DND-41 (cell line): ENCODE measurements around the gene COL23A1.

Experiments
- ATAC-seq: fragments of 200-7000 bp; cut with Tn5 transposase; 3 replicates; pipeline ENCODE4 v1.9.1; 2021; ENCODE audit warnings: low read depth; ENCODE audit not compliant: insufficient read depth
- DNase-seq: peaks from one replicate; pipeline ENCODE4 v3.0.0-alpha.2; 2020
- H2AFZ ChIP-seq: 2 replicates; pipeline ENCODE4 v1.6.0; 2012; ENCODE audit warnings: low read depth, low read length
- H3K27ac ChIP-seq: 2 replicates; pipeline ENCODE4 v1.5.1; 2012; ENCODE audit warnings: low read length, inconsistent platforms
- H3K27me3 ChIP-seq: fragments of 200-600 bp; sonication (generic); 2 replicates; pipeline ENCODE4 v1.6.0; 2012; ENCODE audit warnings: low read length, mild to moderate bottlenecking, inconsistent platforms; ENCODE audit not compliant: insufficient read depth, poor library complexity
- H3K36me3 ChIP-seq: 2 replicates; pipeline ENCODE4 v1.5.1; 2012; ENCODE audit warnings: low read length, inconsistent platforms; ENCODE audit not compliant: insufficient read depth
- H3K4me1 ChIP-seq: 2 replicates; pipeline ENCODE4 v1.5.1; 2012; ENCODE audit warnings: mild to moderate bottlenecking, low read length; ENCODE audit not compliant: insufficient read depth
- H3K4me2 ChIP-seq: 2 replicates; pipeline ENCODE4 v1.6.0; 2012; ENCODE audit warnings: mild to moderate bottlenecking, moderate library complexity, low read length, inconsistent platforms; ENCODE audit not compliant: insufficient read depth
- H3K4me3 ChIP-seq, 2 experiments: fragments of 200-600 bp in 1 of 2; shearing (Covaris generic) in 1 of 2; 2 replicates each; pipeline ENCODE4 v1.5.1; 2012 to 2016; ENCODE audit warnings: inconsistent platforms in 2 of 2, low read length in 2 of 2, mild to moderate bottlenecking in 2 of 2, low read depth in 1 of 2, moderate library complexity in 1 of 2
- H3K79me2 ChIP-seq: 2 replicates; pipeline ENCODE4 v1.6.0; 2012; ENCODE audit warnings: low read length, inconsistent platforms; ENCODE audit not compliant: insufficient read depth
- H3K9ac ChIP-seq: 2 replicates; pipeline ENCODE4 v1.6.0; 2012; ENCODE audit warnings: low read depth, mild to moderate bottlenecking, inconsistent platforms, low read length, moderate library complexity
- H3K9me3 ChIP-seq: 2 replicates; pipeline ENCODE4 v1.5.1; 2012; ENCODE audit warnings: low read length, moderate library complexity, mild to moderate bottlenecking, inconsistent platforms; ENCODE audit not compliant: insufficient read depth, severe bottlenecking
- H4K20me1 ChIP-seq: 2 replicates; pipeline ENCODE4 v1.6.0; 2012; ENCODE audit warnings: low read length; ENCODE audit not compliant: insufficient read depth
- CTCF ChIP-seq: IDR thresholded peaks from 2 replicates; pipeline ENCODE4 v1.5.1; 2012; ENCODE audit warnings: borderline replicate concordance, low read length, moderate library complexity, mild to moderate bottlenecking; ENCODE audit not compliant: poor library complexity, severe bottlenecking; ENCODE audit errors: extremely low read depth
- EZH2 ChIP-seq: IDR thresholded peaks from 3 replicates; pipeline ENCODE4 v1.6.1; 2012; ENCODE audit warnings: borderline replicate concordance, low read depth, mild to moderate bottlenecking, moderate library complexity, low read length, inconsistent platforms; ENCODE audit not compliant: severe bottlenecking

The COL23A1 gene

GRCh38 chr5:178207917-178208280 is 382.3 kb downstream of the COL23A1 start:
- Histone ChIP-seq H3K27me3 (no peaks in the 10 kb centered on the region), H3K9ac (peak overlapping the region; percentile 99; the same call in 1 of the 2 replicates), H3K4me1 (peaks cover 44% of the 10 kb centered on the region), H3K79me2 (peaks cover 84% of the 10 kb centered on the region), H3K36me3 (peaks cover 76% of the 10 kb centered on the region), H3K4me2 (peak overlapping the region; percentile 83), H4K20me1 (peaks cover 77% of the 10 kb centered on the region), H3K27ac (0 out of 2 replicates have a peak overlapping the region, but pooled peaks have one; percentile 5), H2AFZ (no peak overlapping the region), H3K9me3 (no peaks in the 10 kb centered on the region), H3K4me3 (peak overlapping the region in 1 of 2 experiments; percentile 65; a peak in 1 of 4 replicates)
- DNase-seq: no peak
- no peak for ATAC-seq
- TF ChIP-seq EZH2: no peak
- TF ChIP-seq CTCF: no peak

- no peak overlapping the region for H2AFZ ChIP-seq
- no peak for ATAC-seq
- H3K27ac ChIP-seq: 0 out of 2 replicates have a peak overlapping the region, but pooled peaks have one; percentile 5
- peaks cover 71% of the 10 kb centered on the region for H4K20me1 ChIP-seq
- peaks cover 80% of the 10 kb centered on the region for H3K79me2 ChIP-seq
- H3K9ac ChIP-seq: peak overlapping the region; percentile 99; the same call in 1 of the 2 replicates
- H3K4me3 ChIP-seq: peak overlapping the region in 1 of 2 experiments; percentile 65; a peak in 1 of 4 replicates
- H3K4me2 ChIP-seq: peak overlapping the region; percentile 83
- peaks cover 71% of the 10 kb centered on the region for H3K36me3 ChIP-seq
- DNase-seq: no peak
- peaks cover 47% of the 10 kb centered on the region for H3K4me1 ChIP-seq
- no peak for TF ChIP-seq EZH2
- TF ChIP-seq CTCF: no peak
- H3K9me3 ChIP-seq: no peaks in the 10 kb centered on the region
- H3K27me3 ChIP-seq: no peaks in the 10 kb centered on the region
Observed at GRCh38 chr5:178207183-178207916, 382.8 kb downstream of the COL23A1 start.

GRCh38 chr5:178206166-178207101 is 383.8 kb downstream of the COL23A1 start:
- DNase-seq (peak; percentile 34), ATAC-seq (no peak)
- no peaks in the 10 kb centered on the region for H3K27me3 ChIP-seq
- TF ChIP-seq EZH2 (no peak), CTCF (no peak)
- H4K20me1 ChIP-seq: peaks cover 62% of the 10 kb centered on the region
- H3K4me3 ChIP-seq: peak overlapping the region; percentile 49 to 65; a peak in 3 of 4 replicates
- H3K4me1 ChIP-seq: peaks cover 47% of the 10 kb centered on the region
- H3K36me3 ChIP-seq: peaks cover 61% of the 10 kb centered on the region
- H3K27ac ChIP-seq: peak overlapping the region; percentile 89; the same call in 1 of the 2 replicates
- H3K4me2 ChIP-seq: peak overlapping the region; percentile 83
- peaks cover 75% of the 10 kb centered on the region for H3K79me2 ChIP-seq
- peak overlapping the region; percentile 99 for H3K9ac ChIP-seq
- no peaks in the 10 kb centered on the region for H3K9me3 ChIP-seq
- no peak overlapping the region for H2AFZ ChIP-seq
